Amniotic stem cell (primary cell): Measurements from ENCODE around the gene CPS1.

ENCODE experiments used
- DNase-seq: peaks from one replicate; lab custom pipeline; 2025; lab: John Stamatoyannopoulos, UW

The CPS1 gene

GRCh38 chr2:210681491-210681890 lies 125.1 kb downstream of the CPS1 start:
- DNase-seq, result no peak

GRCh38 chr2:210686401-210686800 lies 130.0 kb downstream of the CPS1 start:
- DNase-seq, result no peak

- no peak for DNase-seq
Observed at GRCh38 chr2:210687786-210688470, 131.5 kb downstream of the CPS1 start.

GRCh38 chr2:210707900-210708299 lies 151.5 kb downstream of the CPS1 start:
- DNase-seq, result no peak

GRCh38 chr2:210713122-210713521 lies 156.7 kb downstream of the CPS1 start:
- no peak for DNase-seq

GRCh38 chr2:210715560-210716082 lies 159.2 kb downstream of the CPS1 start:
- DNase-seq, result no peak

GRCh38 chr2:210718503-210718902 lies 162.1 kb downstream of the CPS1 start:
- DNase-seq, result no peak

GRCh38 chr2:210722092-210722491 lies 165.7 kb downstream of the CPS1 start:
- DNase-seq, result no peak

GRCh38 chr2:210727549-210727948 lies 171.2 kb downstream of the CPS1 start:
- no peak for DNase-seq
